ENCODE measurements around the gene SERPINB1. TPM values are rescaled to one million over a fixed set of nuclear protein-coding genes. Genes with fewer than 3 reads are reported as not detected.

SERPINB1 gene
- total and polyA plus RNA-seq, 2 donors (not counting 3 experiments of a cell fraction or from before 2014, with no cell fraction given) = 6.7 to 24.0 TPM

DNA sequence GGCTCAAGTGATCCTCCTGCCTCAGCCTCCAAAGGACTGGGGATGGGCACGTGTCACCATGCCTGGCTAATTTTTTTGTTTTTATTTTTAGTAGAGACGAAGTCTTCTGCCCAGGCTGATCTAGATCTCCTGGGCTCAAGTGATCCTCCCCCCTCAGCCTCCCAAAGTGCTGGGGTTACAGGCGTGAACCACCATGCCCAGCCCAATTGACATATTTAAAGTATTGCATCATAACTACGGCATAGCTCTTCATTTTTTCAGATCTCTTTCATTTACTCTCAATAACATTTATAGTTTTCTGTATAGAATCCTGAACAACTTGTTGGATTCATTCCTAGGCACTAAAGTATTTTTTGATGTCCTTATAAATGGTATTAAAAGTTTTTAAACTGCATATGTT, 13.0 kb downstream of the SERPINB1 start:
- no TSS peak for BruUV-seq (replicated peaks)
- dilution Hi-C loops (cut with MboI; ENCODE audit: extremely low pct_ligation_motif_present, low sequenced_read_pairs) = no loop called here
- CTCF ChIA-PET = interaction anchor here (0.8 to 1.8 kb wide), 5 partner anchors 9 to 37 kb away, joined by 4 to 11 read pairs (median 6); no protein-coding TSS in a partner anchor
- H3K9me1 ChIP-seq (replicated peaks; ENCODE audit: control insufficient read depth, extremely low read depth, insufficient read depth, low read length) = no peaks in the 10 kb centered on the region
- POLR2A ChIA-PET = no interaction called here
- TF ChIP-seq MYC (IDR thresholded peaks at IDR 0.05; ENCODE audit: low read depth, low read length) (no peak), POLR2A (IDR thresholded peaks at IDR 0.05; ENCODE audit: low read depth, low read length) (no peak), EZH2 (IDR thresholded peaks at IDR 0.05; ENCODE audit: borderline replicate concordance, low read depth, low read length, severe bottlenecking) (no peak), JUN (IDR thresholded peaks at IDR 0.05; ENCODE audit: borderline replicate concordance, insufficient read depth, insufficient read length, low read depth) (no peak), POLR2AphosphoS5 (IDR thresholded peaks at IDR 0.05; ENCODE audit: insufficient read depth, low read depth, low read length) (no peak), GATA2 (IDR thresholded peaks at IDR 0.05; ENCODE audit: insufficient read depth, insufficient read length, low read depth, low read length) (no peak), FOS (IDR thresholded peaks at IDR 0.05; ENCODE audit: borderline replicate concordance, insufficient read depth, low read length) (no peak)
- TF ChIP-seq, protein P1, sequence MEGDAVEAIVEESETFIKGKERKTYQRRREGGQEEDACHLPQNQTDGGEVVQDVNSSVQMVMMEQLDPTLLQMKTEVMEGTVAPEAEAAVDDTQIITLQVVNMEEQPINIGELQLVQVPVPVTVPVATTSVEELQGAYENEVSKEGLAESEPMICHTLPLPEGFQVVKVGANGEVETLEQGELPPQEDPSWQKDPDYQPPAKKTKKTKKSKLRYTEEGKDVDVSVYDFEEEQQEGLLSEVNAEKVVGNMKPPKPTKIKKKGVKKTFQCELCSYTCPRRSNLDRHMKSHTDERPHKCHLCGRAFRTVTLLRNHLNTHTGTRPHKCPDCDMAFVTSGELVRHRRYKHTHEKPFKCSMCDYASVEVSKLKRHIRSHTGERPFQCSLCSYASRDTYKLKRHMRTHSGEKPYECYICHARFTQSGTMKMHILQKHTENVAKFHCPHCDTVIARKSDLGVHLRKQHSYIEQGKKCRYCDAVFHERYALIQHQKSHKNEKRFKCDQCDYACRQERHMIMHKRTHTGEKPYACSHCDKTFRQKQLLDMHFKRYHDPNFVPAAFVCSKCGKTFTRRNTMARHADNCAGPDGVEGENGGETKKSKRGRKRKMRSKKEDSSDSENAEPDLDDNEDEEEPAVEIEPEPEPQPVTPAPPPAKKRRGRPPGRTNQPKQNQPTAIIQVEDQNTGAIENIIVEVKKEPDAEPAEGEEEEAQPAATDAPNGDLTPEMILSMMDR (IDR thresholded peaks at IDR 0.05; ENCODE audit: extremely low read depth in 1 of 2, insufficient read depth in 1 of 2, low read depth in 1 of 2, low read length in 2 of 2) = no peak
- TF ChIP-seq, protein P2, sequence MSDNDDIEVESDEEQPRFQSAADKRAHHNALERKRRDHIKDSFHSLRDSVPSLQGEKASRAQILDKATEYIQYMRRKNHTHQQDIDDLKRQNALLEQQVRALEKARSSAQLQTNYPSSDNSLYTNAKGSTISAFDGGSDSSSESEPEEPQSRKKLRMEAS (IDR thresholded peaks at IDR 0.05; ENCODE audit: insufficient read depth, insufficient read length) = no peak
- no peak overlapping the region for H2AFZ ChIP-seq (ENCODE audit: low read depth, low read length)
- no peaks in the 10 kb centered on the region for H3K36me3 ChIP-seq (ENCODE audit: control insufficient read depth in 2 of 2, extremely low read depth in 1 of 2, insufficient read depth in 2 of 2, low read length in 2 of 2)
- no peak overlapping the region for H3K4me3 ChIP-seq (replicated peaks in 1 of 3; ENCODE audit: insufficient read depth in 1 of 3, low read depth in 1 of 3, low read length in 3 of 3)
- intact Hi-C loops (cut with micrococcal nuclease) = no loop called here
- FAIRE-seq (no peak), DNase-seq (ENCODE audit: low read depth, low spot score) (no peak)
- H3K4me2 ChIP-seq (ENCODE audit: insufficient read depth, low read length) = no peak overlapping the region
- H3K4me1 ChIP-seq (ENCODE audit: control insufficient read depth, extremely low read depth, insufficient read depth, low read length) = peaks cover 16% of the 10 kb centered on the region
- H3K9me3 ChIP-seq (replicated peaks; ENCODE audit: control insufficient read depth, insufficient read depth, low read length) = no peaks in the 10 kb centered on the region
- H3K27ac ChIP-seq (ENCODE audit: insufficient read depth, low read depth, low read length) = no peak overlapping the region
- H3K79me2 ChIP-seq (ENCODE audit: control insufficient read depth, insufficient read depth, low read length) = no peaks in the 10 kb centered on the region
- H4K20me1 ChIP-seq (replicated peaks; ENCODE audit: control insufficient read depth, extremely low read depth, insufficient read depth, low read length) = no peaks in the 10 kb centered on the region
- no peaks in the 10 kb centered on the region for H3K27me3 ChIP-seq (ENCODE audit: control insufficient read depth in 2 of 2, insufficient read depth in 2 of 2, low read length in 2 of 2)
- H3K9ac ChIP-seq (replicated peaks; ENCODE audit: extremely low read depth, insufficient read depth, low read length) = no peak overlapping the region

Data from endothelial cell of umbilical vein (primary cell).